Osteoblast (primary cell): ENCODE data around the gene SCP2. TPM values are rescaled to one million over a fixed set of nuclear protein-coding genes. Genes with fewer than 3 reads are reported as not detected.
"Not testable (repeated sequence)": the region's sequence is repeated elsewhere in the genome, so short reads cannot be mapped to it uniquely, and the experiment has no call there.

Experiments
- DNase-seq: peaks from one replicate; pipeline ENCODE4 v3.0.0; 2011; ENCODE audit warnings: low spot score, mixed read lengths; ENCODE audit not compliant: insufficient read length; ENCODE audit errors: missing footprints
- H2AFZ ChIP-seq: 2 replicates; pipeline ENCODE4 v1.6.0; 2011; ENCODE audit warnings: mild to moderate bottlenecking, low read length
- H3K27ac ChIP-seq: 2 replicates; pipeline ENCODE4 v1.5.1; 2011; ENCODE audit warnings: mild to moderate bottlenecking, low read depth, low read length, moderate library complexity
- H3K27me3 ChIP-seq: 2 replicates; pipeline ENCODE4 v1.6.0; 2012; ENCODE audit warnings: mild to moderate bottlenecking, control low read depth, inconsistent platforms, low read length, moderate library complexity; ENCODE audit not compliant: insufficient read depth
- H3K36me3 ChIP-seq: 2 replicates; pipeline ENCODE4 v1.5.1; 2011; ENCODE audit warnings: mild to moderate bottlenecking, low read length, control low read depth, moderate library complexity; ENCODE audit not compliant: insufficient read depth
- H3K4me1 ChIP-seq: 2 replicates; pipeline ENCODE4 v1.5.1; 2011; ENCODE audit warnings: mild to moderate bottlenecking, low read length, control low read depth, moderate library complexity; ENCODE audit not compliant: insufficient read depth
- H3K4me2 ChIP-seq: 2 replicates; pipeline ENCODE4 v1.6.0; 2011; ENCODE audit warnings: mild to moderate bottlenecking, low read length; ENCODE audit not compliant: insufficient read depth
- H3K4me3 ChIP-seq: fragments of 200-600 bp; sonication (generic); 3 replicates; pipeline ENCODE4 v1.5.1; 2012; ENCODE audit warnings: mild to moderate bottlenecking, low read length, inconsistent platforms; ENCODE audit not compliant: insufficient read depth
- H3K79me2 ChIP-seq: 2 replicates; pipeline ENCODE4 v1.6.0; 2012; ENCODE audit warnings: mild to moderate bottlenecking, low read length, control low read depth, inconsistent platforms; ENCODE audit not compliant: insufficient read depth
- H3K9me3 ChIP-seq: 2 replicates; pipeline ENCODE4 v1.5.1; 2011; ENCODE audit warnings: low read depth, low read length, control low read depth
- H4K20me1 ChIP-seq: 2 replicates; pipeline ENCODE4 v1.6.0; 2012; ENCODE audit warnings: mild to moderate bottlenecking, low read length, control low read depth; ENCODE audit not compliant: insufficient read depth
- CTCF ChIP-seq: IDR thresholded peaks from 2 replicates; pipeline ENCODE4 v1.5.1; 2011; ENCODE audit warnings: mild to moderate bottlenecking, low read depth, low read length, moderate library complexity; ENCODE audit errors: extremely low read depth
- total RNA-seq: library from RNA; depleted of rRNA; stranded (reverse); fragments of >200 nt; gene quantifications from 2 replicates; pipeline ENCODE4 v1.2.3, GENCODE V29; 2012

SCP2 gene
- total RNA-seq, 1 donor = 171 TPM

- H3K27me3 ChIP-seq = no peaks in the 10 kb centered on the region
- H3K79me2 ChIP-seq = no peaks in the 10 kb centered on the region
- no peak for DNase-seq
- TF ChIP-seq CTCF = no peak
- no peaks in the 10 kb centered on the region for H3K36me3 ChIP-seq
- H3K4me1 ChIP-seq = no peaks in the 10 kb centered on the region
- H3K4me2 ChIP-seq = no peak overlapping the region
- H2AFZ ChIP-seq = no peak overlapping the region
- H3K9me3 ChIP-seq = no peaks in the 10 kb centered on the region
- no peak overlapping the region for H3K27ac ChIP-seq
- H4K20me1 ChIP-seq = no peaks in the 10 kb centered on the region
- H3K4me3 ChIP-seq = no peak overlapping the region
Measured at GRCh38 chr1:52938183-52938451, 11.0 kb downstream of the SCP2 start.

- Histone ChIP-seq H3K27ac (no peak overlapping the region), H3K27me3 (no peaks in the 10 kb centered on the region), H3K4me3 (no peak overlapping the region), H3K79me2 (no peaks in the 10 kb centered on the region), H3K4me2 (no peak overlapping the region), H3K4me1 (no peaks in the 10 kb centered on the region), H4K20me1 (no peaks in the 10 kb centered on the region), H3K9me3 (no peaks in the 10 kb centered on the region), H3K36me3 (no peaks in the 10 kb centered on the region), H2AFZ (no peak overlapping the region)
- DNase-seq = no peak
- no peak for TF ChIP-seq CTCF
Measured at GRCh38 chr1:52943876-52944416, 16.9 kb downstream of the SCP2 start.

GRCh38 chr1:52944566-52944965 lies 17.5 kb downstream of the SCP2 start:
- TF ChIP-seq CTCF = no peak
- Histone ChIP-seq H3K27me3 (no peaks in the 10 kb centered on the region), H3K4me1 (no peaks in the 10 kb centered on the region), H4K20me1 (no peaks in the 10 kb centered on the region), H2AFZ (no peak overlapping the region), H3K4me2 (no peak overlapping the region), H3K4me3 (no peak overlapping the region), H3K9me3 (no peaks in the 10 kb centered on the region), H3K27ac (no peak overlapping the region), H3K36me3 (no peaks in the 10 kb centered on the region), H3K79me2 (no peaks in the 10 kb centered on the region)
- DNase-seq = no peak

GRCh38 chr1:52947490-52947889 lies 20.4 kb downstream of the SCP2 start:
- H3K4me2 ChIP-seq = peak overlapping the region; percentile 8
- TF ChIP-seq CTCF = no peak
- H3K27me3 ChIP-seq = no peaks in the 10 kb centered on the region
- no peak overlapping the region for H3K4me3 ChIP-seq
- H3K79me2 ChIP-seq = no peaks in the 10 kb centered on the region
- H2AFZ ChIP-seq = no peak overlapping the region
- no peaks in the 10 kb centered on the region for H3K9me3 ChIP-seq
- no peaks in the 10 kb centered on the region for H3K4me1 ChIP-seq
- no peaks in the 10 kb centered on the region for H3K36me3 ChIP-seq
- H4K20me1 ChIP-seq = no peaks in the 10 kb centered on the region
- DNase-seq = no peak
- no peak overlapping the region for H3K27ac ChIP-seq

DNA sequence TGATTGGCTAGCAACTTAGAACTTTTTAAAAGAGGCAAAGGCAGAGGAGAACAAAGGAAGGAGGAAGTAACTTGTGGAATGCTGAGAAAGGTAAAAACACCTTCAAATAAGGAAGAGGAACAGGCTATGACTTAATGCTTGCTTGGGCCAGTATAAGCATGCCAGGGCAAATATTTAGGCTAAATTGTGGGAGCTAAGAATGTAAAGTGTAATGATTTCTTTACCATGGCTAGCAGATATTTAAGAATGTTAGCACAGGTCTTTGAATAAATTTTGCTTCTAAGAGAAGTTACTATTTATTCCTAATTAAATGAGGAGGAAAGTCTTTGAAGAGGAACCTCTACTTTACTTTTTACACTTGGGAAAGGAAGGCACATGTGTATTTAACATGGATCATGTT lies 22.5 kb downstream of the SCP2 start:
- not testable (repeated sequence) for H3K4me2 ChIP-seq, H3K4me3 ChIP-seq, H3K27me3 ChIP-seq, DNase-seq, H3K27ac ChIP-seq, H3K79me2 ChIP-seq, H3K9me3 ChIP-seq, H3K4me1 ChIP-seq, H3K36me3 ChIP-seq, H2AFZ ChIP-seq, H4K20me1 ChIP-seq
